Right hindlimb (tissue), 1 donor: Measurements from ENCODE around the gene CEP128.
"Not testable (repeated sequence)": the region's sequence is repeated elsewhere in the genome, so short reads cannot be mapped to it uniquely, and the experiment has no call there.

ENCODE experiments used
- DNase-seq: peaks from one replicate; pipeline ENCODE4 v3.0.0-alpha.2; 2018

CEP128 gene

DNA sequence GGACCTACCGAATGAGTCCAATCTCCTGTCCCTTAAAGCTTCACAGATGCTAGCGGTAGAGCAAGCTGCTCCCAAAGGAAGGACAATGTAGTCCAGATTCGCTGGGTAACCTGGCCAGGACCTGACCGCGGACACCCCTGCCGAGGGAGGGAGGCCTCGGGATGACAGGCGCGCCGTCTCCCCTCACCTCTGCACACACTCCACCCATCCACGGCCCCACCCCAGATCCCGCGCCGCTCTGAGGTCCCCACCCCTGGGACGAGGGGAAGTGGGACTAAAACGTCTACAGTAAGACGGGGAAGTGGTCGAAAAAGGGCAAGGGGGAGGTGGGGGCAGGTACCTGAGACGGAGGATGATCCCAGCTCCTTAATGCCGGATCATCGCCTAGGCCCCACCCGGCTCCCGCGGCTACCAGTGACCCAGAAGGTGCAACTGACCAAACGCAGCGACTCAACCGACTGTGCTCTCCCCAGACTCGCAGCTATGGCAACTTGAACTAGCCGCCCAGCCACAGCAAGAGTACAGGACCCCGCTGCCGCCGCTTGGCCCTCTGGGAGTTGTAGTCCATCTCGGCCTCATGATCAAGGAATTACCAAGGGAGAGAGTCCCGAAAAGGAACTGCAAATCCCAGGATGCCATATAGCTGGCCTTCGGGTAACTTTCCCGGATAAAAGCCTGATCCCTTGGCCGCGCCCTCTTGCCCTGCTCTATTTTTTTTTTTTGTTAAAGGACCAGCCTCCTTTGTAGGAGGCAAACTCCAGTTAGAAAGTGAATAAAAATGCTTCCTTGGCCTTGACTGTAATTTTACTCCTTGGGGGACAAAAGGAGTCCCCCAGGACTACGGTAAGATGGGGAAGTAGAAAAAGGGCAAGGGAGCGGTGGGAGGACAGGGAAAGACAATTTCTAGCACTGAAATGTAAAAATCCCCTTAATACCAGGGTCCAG, at the start of gene CEP128:
Gene CEP128, minus strand, starts transcription at position 498 of the 945 bp plus-strand sequence.
- peak; percentile 98 for DNase-seq

- no peak for DNase-seq
Observed at GRCh38 chr14:80988735-80989429, 47.3 kb upstream of the CEP128 start.

GRCh38 chr14:80988192-80988591, 46.7 kb upstream of the CEP128 start:
- no peak for DNase-seq

GRCh38 chr14:80987235-80988032, 45.9 kb upstream of the CEP128 start:
- peak; percentile 49 for DNase-seq

DNA sequence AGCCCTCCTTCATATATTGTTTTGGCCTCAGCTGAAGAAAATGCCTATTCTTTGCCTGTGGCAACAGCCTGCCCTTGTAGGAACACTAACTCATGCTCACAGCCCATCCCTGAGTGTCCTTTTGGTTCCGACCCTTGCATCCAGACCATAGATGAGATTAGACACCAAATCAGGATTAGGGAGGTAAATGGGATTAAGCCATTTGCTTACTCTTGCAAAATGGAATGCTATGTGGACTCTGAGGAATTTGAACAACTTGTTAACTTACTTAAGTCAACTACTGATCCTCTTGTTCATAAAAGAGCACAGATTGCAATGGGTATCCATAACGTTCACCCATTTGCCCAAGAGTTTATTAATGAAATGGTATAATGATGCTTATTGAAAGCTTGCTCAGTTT, 41.2 kb upstream of the CEP128 start:
- DNase-seq: no peak

DNA sequence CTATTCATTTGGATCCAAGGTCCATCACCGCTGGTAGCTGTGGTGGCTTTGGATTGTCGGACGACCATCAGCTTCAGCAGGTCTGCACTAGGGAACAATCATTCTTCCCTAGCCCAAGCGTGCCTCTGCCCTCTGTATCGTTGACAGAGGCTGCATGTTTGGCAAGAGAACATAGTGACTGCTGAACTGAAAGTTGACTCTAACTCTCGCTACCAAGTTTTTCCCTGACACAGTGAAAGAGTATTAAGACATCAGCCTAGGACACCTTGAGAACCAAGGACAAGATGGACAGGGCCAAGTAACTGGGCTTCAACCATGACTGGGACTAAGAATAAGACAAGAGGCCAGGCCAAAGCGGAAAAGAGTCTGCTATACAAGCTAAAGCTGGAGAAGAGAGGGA, 40.1 kb upstream of the CEP128 start:
- no peak for DNase-seq

DNA sequence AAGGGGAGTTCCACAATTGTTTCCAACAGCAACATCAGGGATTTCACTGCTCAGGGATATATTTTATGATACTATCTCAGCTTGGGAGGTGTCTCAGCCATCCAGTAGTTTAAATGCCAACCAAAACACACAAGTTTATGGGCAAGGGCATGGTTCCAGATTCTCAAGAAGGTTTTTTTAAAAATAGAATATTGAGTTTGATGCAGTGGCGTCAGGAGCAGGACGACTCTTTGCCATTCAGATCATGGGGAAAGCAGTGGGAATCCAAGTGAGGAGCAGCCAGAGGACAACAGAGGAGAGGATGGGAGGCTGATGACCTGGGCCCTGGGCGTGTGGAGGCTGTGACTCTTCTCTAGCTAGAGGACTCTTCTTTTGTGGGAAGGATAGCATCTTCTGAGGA, 39.6 kb upstream of the CEP128 start:
- DNase-seq: no peak

- DNase-seq: no peak
Observed at GRCh38 chr14:80979951-80980350, 38.4 kb upstream of the CEP128 start.

- no peak for DNase-seq
Observed at GRCh38 chr14:80978403-80978802, 36.9 kb upstream of the CEP128 start.

DNA sequence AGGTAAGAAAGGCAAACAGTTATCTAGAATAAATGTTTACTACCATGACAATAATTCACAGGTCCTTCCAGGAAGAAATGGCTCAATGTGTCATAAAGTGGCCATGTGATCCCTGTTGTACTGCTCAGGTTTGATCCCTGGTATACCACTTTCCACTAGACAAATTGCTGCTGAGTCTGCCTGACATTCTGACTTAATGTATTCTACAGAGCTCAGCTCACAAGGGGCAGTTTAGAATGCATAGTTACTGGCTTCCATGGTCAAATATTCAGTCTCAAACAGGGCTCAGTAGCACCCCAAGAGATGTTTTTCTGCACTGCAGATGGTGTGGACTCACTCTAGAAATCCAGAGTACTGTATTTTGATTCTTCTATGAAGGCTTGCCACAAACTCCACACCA, 35.7 kb upstream of the CEP128 start:
- DNase-seq: no peak

GRCh38 chr14:80974679-80975078, 33.1 kb upstream of the CEP128 start:
- no peak for DNase-seq

- peak; percentile 57 for DNase-seq
Observed at GRCh38 chr14:80973931-80974641, 32.5 kb upstream of the CEP128 start.

- DNase-seq: no peak
Observed at GRCh38 chr14:80965037-80965436, 23.5 kb upstream of the CEP128 start.

- no peak for DNase-seq
Observed at GRCh38 chr14:80959496-80959895, 18.0 kb upstream of the CEP128 start.

GRCh38 chr14:80958939-80959338, 17.4 kb upstream of the CEP128 start:
- no peak for DNase-seq

- DNase-seq: no peak
Observed at GRCh38 chr14:80958226-80958625, 16.7 kb upstream of the CEP128 start.

DNA sequence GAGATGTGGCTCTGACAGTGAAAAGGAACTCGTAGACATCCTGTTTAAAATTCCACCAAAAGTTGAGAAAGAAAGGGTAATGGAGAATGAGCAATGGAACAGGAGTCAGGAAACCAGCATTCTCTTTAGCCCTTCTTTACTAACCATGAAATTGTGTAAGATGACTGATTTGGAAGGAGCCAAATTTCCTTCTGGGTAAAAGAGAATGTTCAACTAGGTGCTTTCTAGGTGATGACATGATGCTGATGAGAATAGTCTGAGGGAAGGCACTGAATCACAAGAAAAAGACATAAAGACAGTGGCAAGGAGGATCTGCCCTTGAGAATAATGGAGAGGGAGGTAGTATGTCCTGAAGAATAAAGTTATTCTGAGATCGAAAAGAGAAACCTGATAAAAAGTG, 16.1 kb upstream of the CEP128 start:
- DNase-seq: no peak

- no peak for DNase-seq
Observed at GRCh38 chr14:80956922-80957321, 15.4 kb upstream of the CEP128 start.

- no peak for DNase-seq
Observed at GRCh38 chr14:80956102-80956501, 14.6 kb upstream of the CEP128 start.

DNA sequence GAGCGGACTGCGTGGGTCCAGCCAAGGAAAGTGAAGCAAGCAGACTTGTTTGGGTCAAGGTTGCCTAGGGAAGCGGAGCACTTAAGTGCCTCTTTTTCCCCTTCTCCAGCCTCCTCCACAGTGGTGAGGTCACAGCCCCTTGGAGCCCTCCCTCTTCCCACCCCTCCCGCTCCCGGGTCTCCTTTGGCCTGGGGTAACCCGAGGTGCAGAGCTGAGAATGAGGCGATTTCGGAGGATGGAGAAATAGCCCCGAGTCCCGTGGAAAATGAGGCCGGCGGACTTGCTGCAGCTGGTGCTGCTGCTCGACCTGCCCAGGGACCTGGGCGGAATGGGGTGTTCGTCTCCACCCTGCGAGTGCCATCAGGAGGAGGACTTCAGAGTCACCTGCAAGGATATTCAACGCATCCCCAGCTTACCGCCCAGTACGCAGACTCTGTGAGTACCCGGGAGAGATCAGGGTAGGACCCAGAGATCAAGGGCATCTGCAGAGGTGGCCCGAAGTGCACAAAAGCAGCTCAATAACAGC, 13.9 kb upstream of the CEP128 start, which contains the start of gene TSHR:
Gene TSHR, plus strand, starts transcription at position 206 of the 526 bp plus-strand sequence. Its CDS starts 60 bp downstream, at position 266.
- DNase-seq: no peak

DNA sequence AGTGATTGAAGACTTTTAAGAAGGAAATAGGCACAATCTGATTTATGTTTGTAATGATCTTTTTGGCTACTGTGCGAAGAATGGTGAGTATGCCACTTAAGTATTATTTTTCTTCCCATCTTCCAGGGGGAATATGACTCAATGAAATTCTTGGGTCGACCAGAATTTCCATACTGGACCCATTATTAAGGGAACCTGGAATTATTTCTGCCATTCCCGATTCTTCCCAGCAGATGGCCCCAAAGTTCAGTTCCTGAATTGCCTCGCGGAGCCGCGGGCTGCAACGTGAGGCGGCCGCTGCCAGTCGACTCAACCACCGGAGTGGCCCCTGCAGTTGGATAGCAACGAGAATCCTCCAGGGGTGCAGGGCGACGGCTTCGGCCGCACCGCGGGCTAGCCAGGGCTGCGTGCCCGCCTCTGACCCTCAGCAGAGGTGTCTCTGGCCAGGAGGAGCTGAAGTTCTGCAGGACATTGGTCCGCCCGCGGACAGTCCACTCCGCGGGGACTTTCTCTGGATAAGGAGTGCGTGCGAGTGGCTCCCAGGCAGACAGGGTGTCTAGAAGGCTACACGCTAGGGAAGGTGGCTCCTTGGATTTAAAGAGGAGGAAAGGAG, 13.3 kb upstream of the CEP128 start:
- peak; percentile 84 for DNase-seq

DNA sequence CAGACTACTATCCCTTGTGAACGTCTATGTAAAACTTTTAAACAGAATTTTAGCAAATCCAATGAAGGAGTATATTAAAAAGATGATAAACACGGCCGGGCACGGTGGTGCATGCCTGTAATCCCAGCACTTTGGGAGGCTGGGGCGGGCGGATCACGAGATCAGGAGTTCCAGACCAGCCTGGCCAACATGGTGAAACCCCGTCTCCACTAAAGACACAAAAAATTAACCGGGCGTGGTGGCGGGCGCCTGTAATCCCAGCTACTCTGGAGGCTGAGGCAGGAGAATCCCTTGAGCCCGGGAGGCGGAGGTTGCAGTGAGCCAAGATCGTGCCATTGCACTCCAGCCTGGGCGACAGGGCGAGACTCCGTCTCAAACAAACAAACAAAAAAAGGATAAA, 11.7 kb upstream of the CEP128 start:
- not testable (repeated sequence) for DNase-seq
